Uterus (tissue), 4 donors: ENCODE data around the gene ASTN1. TPM values are rescaled to one million over a fixed set of nuclear protein-coding genes. Genes with fewer than 3 reads are reported as not detected.

ENCODE experiments used
- DNase-seq, 2 donors: peaks; one replicate each; pipeline ENCODE4 v3.0.0-alpha.2; 2019 to 2020
- H3K27ac ChIP-seq, 2 donors: fragments of 200-600 bp; sonication (generic); 1 replicate in 1 of 2; 2 replicates in 1 of 2; pipeline ENCODE4 v1.5.1; 2016 to 2018
- H3K27me3 ChIP-seq, 2 donors: fragments of 200-600 bp; sonication (generic); one replicate each; pipeline ENCODE4 v1.5.1; 2018 to 2019; ENCODE audit warnings: control low read depth in 1 of 2
- H3K36me3 ChIP-seq, 2 donors: fragments of 200-600 bp; sonication (generic); one replicate each; pipeline ENCODE4 v1.5.1; 2019; ENCODE audit warnings: control low read depth in 1 of 2
- H3K4me1 ChIP-seq, 2 donors: fragments of 200-600 bp; sonication (generic); one replicate each; pipeline ENCODE4 v1.5.1; 2018 to 2019; ENCODE audit warnings: control low read depth in 1 of 2
- H3K4me3 ChIP-seq, 2 donors: fragments of 200-600 bp; sonication (generic); 1 replicate in 1 of 2; 2 replicates in 1 of 2; pipeline ENCODE4 v1.5.1; 2018 to 2019; ENCODE audit warnings: mild to moderate bottlenecking in 1 of 2
- H3K9me3 ChIP-seq, 2 donors: fragments of 200-600 bp; sonication (generic); one replicate each; pipeline ENCODE4 v1.5.1; 2019; ENCODE audit warnings: control low read depth in 1 of 2
- POLR2A ChIP-seq, 2 donors: fragments of 450-650 bp; IDR thresholded peaks; one replicate each; pipeline ENCODE4 v1.6.1; 2016; ENCODE audit warnings: antibody characterized with exemption in 2 of 2, mild to moderate bottlenecking in 1 of 2, moderate library complexity in 1 of 2
- intact Hi-C: fragments of 100-400 bp; cut with DNase I; formaldehyde crosslinking; loops from one replicate; pipeline ENCODE4 v1.15.1; 2023; ENCODE audit warnings: low total_unique reads
- total RNA-seq, 4 donors: library from RNA; depleted of rRNA in 3 of 4; stranded (reverse); fragments of >200 nt in 3 of 4; gene quantifications; one replicate each; pipeline versions ENCODE4 v1.1.0 to v1.2.4, GENCODE V29; 2014 to 2023
- TF ChIP-seq, protein P1 (sequence below), 4 experiments: fragments of 200-600 bp in 2 of 4; fragments of 450-650 bp in 2 of 4; sonication (generic) in 2 of 4; IDR thresholded peaks; one replicate each; pipeline ENCODE4 v1.5.1; 2016 to 2019; ENCODE audit warnings: antibody characterized with exemption in 4 of 4, mild to moderate bottlenecking in 2 of 4, moderate library complexity in 1 of 4
- donor health status: DM: yes; HTN: yes; CAD: no.

Gene ASTN1
- total RNA-seq, 4 donors from 2014 or later: 0.29 to 42.7 (median 2.5) TPM

DNA sequence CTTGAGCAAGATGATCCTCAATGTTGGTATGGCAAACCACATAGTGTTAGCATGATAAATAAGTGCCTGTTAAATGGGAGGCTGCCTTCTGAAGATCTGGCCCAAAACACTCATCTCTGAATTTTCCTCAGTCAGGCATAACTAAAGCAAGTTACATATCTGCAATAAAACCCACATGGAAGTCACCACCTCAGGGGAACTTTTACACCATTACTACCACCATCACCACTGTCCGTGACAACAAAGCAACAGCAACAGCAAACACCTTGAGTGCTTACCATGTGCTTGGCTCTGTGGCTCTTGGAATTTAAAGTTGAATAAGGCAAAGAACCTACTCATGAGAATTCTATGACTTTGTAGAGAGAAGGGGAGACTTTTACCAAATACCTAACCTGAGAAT, 233.0 kb downstream of the ASTN1 start:
- Histone ChIP-seq H3K4me1 (no peaks in the 10 kb centered on the region), H3K9me3 (no peaks in the 10 kb centered on the region), H3K27me3 (no peaks in the 10 kb centered on the region), H3K36me3 (no peaks in the 10 kb centered on the region), H3K4me3 (no peak overlapping the region), H3K27ac (no peak overlapping the region)
- no peak for DNase-seq
- intact Hi-C loops: no loop called here
- TF ChIP-seq, protein P1, sequence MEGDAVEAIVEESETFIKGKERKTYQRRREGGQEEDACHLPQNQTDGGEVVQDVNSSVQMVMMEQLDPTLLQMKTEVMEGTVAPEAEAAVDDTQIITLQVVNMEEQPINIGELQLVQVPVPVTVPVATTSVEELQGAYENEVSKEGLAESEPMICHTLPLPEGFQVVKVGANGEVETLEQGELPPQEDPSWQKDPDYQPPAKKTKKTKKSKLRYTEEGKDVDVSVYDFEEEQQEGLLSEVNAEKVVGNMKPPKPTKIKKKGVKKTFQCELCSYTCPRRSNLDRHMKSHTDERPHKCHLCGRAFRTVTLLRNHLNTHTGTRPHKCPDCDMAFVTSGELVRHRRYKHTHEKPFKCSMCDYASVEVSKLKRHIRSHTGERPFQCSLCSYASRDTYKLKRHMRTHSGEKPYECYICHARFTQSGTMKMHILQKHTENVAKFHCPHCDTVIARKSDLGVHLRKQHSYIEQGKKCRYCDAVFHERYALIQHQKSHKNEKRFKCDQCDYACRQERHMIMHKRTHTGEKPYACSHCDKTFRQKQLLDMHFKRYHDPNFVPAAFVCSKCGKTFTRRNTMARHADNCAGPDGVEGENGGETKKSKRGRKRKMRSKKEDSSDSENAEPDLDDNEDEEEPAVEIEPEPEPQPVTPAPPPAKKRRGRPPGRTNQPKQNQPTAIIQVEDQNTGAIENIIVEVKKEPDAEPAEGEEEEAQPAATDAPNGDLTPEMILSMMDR (IDR thresholded peaks at IDR 0.05): no peak
- no peak for TF ChIP-seq POLR2A (IDR thresholded peaks at IDR 0.05)

DNA sequence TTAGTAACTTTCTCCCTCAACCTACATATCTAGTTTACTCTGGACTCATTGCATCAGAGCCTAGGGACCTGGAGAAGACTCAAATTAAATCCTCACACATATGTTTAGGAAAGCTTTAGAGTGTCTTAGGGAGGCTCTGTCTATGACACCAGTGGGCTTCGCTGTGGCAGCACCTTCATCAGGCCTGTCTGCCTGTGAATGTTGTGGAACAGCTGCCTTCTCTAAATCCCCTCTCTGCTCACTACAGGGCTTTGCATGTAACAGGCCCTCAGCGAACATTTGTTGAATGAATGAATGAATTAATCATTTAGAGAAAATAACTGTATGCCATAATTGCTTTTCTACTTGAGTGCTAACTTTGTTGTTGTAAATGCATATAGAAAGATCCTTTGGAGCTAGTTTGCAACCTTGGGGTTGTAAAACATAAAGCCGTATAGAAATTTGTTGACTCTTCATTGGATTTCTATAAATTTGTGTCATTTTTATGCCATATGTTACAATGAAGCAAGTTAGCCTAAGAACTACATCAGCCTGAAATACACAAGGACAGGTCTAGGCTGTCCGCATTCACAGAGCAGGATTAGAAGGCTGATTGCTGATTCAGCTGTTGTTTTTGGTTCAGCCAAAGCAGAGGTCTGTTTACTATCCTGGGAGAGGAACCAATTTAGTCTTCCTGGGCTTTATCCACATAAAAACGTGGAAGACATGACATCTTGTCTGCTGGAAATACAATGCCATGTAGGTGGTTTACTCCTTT, 238.0 kb downstream of the ASTN1 start:
- no peak overlapping the region for H3K4me3 ChIP-seq
- H3K36me3 ChIP-seq: no peaks in the 10 kb centered on the region
- H3K9me3 ChIP-seq: no peaks in the 10 kb centered on the region
- H3K27ac ChIP-seq: no peak overlapping the region
- intact Hi-C loops: no loop called here
- H3K4me1 ChIP-seq: no peaks in the 10 kb centered on the region
- H3K27me3 ChIP-seq: no peaks in the 10 kb centered on the region
- TF ChIP-seq, protein P1 (IDR thresholded peaks at IDR 0.05): no peak
- TF ChIP-seq POLR2A (IDR thresholded peaks at IDR 0.05): no peak
- DNase-seq: no peak

DNA sequence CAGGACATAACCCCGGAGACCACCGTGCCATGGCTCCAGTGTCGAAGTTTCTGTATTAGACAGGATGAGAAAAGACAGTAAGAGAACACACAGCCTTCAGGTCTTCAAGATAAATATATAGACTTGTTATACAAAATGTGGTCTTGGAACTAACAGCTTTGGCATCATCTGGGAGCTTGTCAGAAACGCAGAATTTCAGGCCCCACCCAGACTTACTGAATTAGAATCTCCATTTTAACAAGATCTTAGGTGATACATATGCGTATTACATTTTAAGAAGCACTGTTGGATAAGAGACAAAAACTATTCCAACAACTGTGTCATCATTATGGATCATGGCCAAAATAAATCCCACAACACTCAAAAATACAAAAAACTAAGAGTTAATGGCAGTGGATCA, 239.3 kb downstream of the ASTN1 start:
- TF ChIP-seq POLR2A (IDR thresholded peaks at IDR 0.05): no peak
- TF ChIP-seq, protein P1 (IDR thresholded peaks at IDR 0.05): no peak
- Histone ChIP-seq H3K9me3 (no peaks in the 10 kb centered on the region), H3K36me3 (no peaks in the 10 kb centered on the region), H3K27ac (no peak overlapping the region), H3K4me3 (no peak overlapping the region), H3K27me3 (no peaks in the 10 kb centered on the region), H3K4me1 (no peaks in the 10 kb centered on the region)
- DNase-seq: no peak
- intact Hi-C loops: no loop called here

- Histone ChIP-seq H3K27me3 (no peaks in the 10 kb centered on the region), H3K4me3 (no peak overlapping the region), H3K9me3 (no peaks in the 10 kb centered on the region), H3K4me1 (no peaks in the 10 kb centered on the region), H3K36me3 (no peaks in the 10 kb centered on the region), H3K27ac (no peak overlapping the region)
- intact Hi-C loops: no loop called here
- no peak for DNase-seq
- TF ChIP-seq, protein P1 (IDR thresholded peaks at IDR 0.05): no peak
- no peak for TF ChIP-seq POLR2A (IDR thresholded peaks at IDR 0.05)
Measured at GRCh38 chr1:176923283-176923682, 241.2 kb downstream of the ASTN1 start.

DNA sequence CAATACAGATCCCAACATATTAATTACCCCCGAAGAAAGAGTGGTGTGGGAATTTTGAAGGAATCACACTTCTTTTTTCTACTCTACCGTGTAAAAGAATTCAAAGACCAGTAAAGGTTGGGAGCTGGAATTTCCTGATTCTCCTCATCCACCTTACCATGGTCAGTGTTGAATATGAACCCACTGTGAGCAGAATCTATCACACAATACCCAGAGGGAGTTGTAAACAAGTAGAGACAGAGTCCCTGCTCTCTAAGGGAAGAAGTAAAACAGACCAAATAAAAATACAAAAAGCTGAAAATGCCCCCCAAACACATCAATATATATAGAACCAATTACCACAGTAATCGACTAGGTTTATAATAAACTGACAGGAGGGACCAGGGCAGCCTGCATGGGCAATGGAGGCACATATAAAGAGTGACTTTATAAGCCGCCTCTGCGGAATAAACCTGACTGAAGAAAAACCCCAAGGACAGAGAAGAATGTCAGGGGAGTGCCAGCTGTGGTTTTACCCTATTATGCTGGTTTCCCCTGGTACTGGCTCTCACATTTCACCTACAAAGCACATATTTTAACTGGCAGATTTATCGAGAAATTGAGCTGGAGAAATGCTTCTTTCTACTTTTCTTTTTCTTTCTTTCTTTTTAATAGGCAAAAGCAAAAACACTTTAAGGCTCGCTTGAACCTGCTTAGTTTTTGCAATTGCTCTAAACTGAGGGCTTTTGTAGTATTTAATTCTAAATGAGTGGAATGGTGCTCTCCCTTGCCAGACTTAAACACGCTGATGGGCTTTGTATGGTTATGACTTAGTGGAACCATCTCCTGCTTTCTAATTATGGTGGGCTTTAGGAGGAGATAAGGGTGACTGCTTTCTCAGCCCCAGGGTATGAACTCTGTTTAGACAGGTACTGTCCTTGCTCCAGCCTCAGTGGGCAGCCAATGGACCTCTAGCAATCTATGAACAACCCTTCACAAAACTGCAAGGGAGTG, 244.8 kb downstream of the ASTN1 start:
- no peaks in the 10 kb centered on the region for H3K4me1 ChIP-seq
- H3K27ac ChIP-seq: no peak overlapping the region
- H3K27me3 ChIP-seq: no peaks in the 10 kb centered on the region
- H3K36me3 ChIP-seq: no peaks in the 10 kb centered on the region
- intact Hi-C loops: no loop called here
- no peak for DNase-seq
- no peaks in the 10 kb centered on the region for H3K9me3 ChIP-seq
- no peak for TF ChIP-seq POLR2A (IDR thresholded peaks at IDR 0.05)
- TF ChIP-seq, protein P1 (IDR thresholded peaks at IDR 0.05): no peak
- H3K4me3 ChIP-seq: no peak overlapping the region
